Activated B cell treated with CpG ODN at 0.5 μM for 24 hours (primary cell): ENCODE data around the gene CCT2. TPM values are rescaled to one million over a fixed set of nuclear protein-coding genes. Genes with fewer than 3 reads are reported as not detected.

Experiments
- ATAC-seq: fragments of 200-7000 bp; cut with Tn5 transposase; one replicate; pipeline ENCODE4 v1.10.0; 2021; ENCODE audit warnings: low read depth, mild to moderate bottlenecking, moderate library complexity
- CTCF ChIA-PET: fragments of 350-600 bp; sonication (Branson Sonifier 250); formaldehyde crosslinking; loops from one replicate; lab custom pipeline; 2021; ENCODE audit warnings: antibody characterized with exemption; lab: Charles Lee
- POLR2A ChIA-PET: fragments of 350-600 bp; sonication (Branson Sonifier 250); formaldehyde crosslinking; loops from one replicate; lab custom pipeline; 2021; ENCODE audit warnings: antibody characterized with exemption; lab: Charles Lee
- DNase-seq: peaks from one replicate; pipeline ENCODE4 v3.0.0; 2022
- H3K27ac Mint-ChIP-seq: one replicate; pipeline ENCODE4 v1.8.0; 2020; ENCODE audit warnings: mixed read lengths
- H3K27me3 Mint-ChIP-seq: one replicate; pipeline ENCODE4 v1.8.0; 2021; ENCODE audit warnings: mixed read lengths
- H3K36me3 Mint-ChIP-seq: one replicate; pipeline ENCODE4 v1.8.0; 2021; ENCODE audit warnings: low read depth, mixed read lengths
- H3K4me1 Mint-ChIP-seq: one replicate; pipeline ENCODE4 v1.8.0; 2021; ENCODE audit warnings: mixed read lengths
- H3K4me3 Mint-ChIP-seq: one replicate; pipeline ENCODE4 v1.8.0; 2020; ENCODE audit warnings: mild to moderate bottlenecking, mixed read lengths
- H3K9me3 Mint-ChIP-seq: one replicate; pipeline ENCODE4 v1.8.0; 2020; ENCODE audit warnings: mixed read lengths
- intact Hi-C: fragments of 100-400 bp; cut with micrococcal nuclease; formaldehyde crosslinking; loops from one replicate; pipeline ENCODE4 v1.15.1; 2024
- total RNA-seq: library from RNA; stranded (reverse); gene quantifications from 2 replicates; pipeline ENCODE4 v1.2.3, GENCODE V29; 2022
- TF ChIP-seq, protein P1 (sequence below): fragments of 200-600 bp; IDR thresholded peaks from one replicate; pipeline ENCODE4 v1.8.0; 2022; ENCODE audit warnings: antibody characterized with exemption, mild to moderate bottlenecking

Gene CCT2
- total RNA-seq, 1 donor from 2014 or later, result 211 TPM

DNA sequence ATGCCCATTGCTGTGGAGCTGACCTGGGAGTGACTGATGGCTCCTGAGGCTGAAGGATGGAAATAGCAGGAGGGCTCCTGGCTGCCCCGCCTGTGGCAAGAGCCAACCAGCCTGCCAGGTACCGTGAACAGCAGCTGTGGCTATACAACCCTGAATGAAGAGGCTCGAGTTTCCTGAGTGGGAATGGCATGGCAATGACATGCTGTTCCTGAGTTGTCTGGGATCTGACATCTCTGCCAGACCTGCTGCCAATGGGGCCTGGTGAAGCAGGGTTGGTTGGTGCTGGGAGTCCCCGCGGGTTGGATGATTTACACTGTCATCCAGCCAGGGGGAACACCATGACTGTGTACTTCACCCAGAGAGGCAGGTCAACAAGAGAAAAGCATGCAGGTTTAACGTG is 57.3 kb downstream of the CCT2 start:
- Mint-ChIP-seq H3K36me3 (no peaks in the 10 kb centered on the region), H3K27me3 (peaks cover 3% of the 10 kb centered on the region), H3K27ac (no peak overlapping the region), H3K4me3 (no peak overlapping the region), H3K9me3 (no peaks in the 10 kb centered on the region), H3K4me1 (no peaks in the 10 kb centered on the region)
- POLR2A ChIA-PET, result no interaction called here
- intact Hi-C loops, result no loop called here
- ATAC-seq, result no peak
- TF ChIP-seq, protein P1, sequence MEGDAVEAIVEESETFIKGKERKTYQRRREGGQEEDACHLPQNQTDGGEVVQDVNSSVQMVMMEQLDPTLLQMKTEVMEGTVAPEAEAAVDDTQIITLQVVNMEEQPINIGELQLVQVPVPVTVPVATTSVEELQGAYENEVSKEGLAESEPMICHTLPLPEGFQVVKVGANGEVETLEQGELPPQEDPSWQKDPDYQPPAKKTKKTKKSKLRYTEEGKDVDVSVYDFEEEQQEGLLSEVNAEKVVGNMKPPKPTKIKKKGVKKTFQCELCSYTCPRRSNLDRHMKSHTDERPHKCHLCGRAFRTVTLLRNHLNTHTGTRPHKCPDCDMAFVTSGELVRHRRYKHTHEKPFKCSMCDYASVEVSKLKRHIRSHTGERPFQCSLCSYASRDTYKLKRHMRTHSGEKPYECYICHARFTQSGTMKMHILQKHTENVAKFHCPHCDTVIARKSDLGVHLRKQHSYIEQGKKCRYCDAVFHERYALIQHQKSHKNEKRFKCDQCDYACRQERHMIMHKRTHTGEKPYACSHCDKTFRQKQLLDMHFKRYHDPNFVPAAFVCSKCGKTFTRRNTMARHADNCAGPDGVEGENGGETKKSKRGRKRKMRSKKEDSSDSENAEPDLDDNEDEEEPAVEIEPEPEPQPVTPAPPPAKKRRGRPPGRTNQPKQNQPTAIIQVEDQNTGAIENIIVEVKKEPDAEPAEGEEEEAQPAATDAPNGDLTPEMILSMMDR, result no peak
- DNase-seq, result no peak
- CTCF ChIA-PET, result no interaction called here

DNA sequence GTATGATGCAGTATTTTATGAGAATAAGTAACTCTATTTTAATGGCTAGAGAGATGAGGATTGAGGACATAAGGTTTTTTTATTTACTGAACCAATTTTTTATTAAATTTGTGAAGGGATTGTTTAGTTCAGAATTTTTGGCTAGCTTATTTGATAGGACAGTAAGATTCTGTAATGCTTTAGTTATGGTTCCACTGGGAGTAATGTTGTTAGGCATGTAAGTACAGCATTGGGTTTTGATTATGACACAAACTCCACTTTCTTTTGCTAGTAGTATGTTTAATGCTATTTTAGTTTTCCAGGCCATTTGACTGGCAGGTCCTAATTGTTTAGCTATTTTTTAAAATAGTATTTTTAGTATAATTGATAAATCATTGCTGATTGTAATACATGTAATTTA is 59.3 kb downstream of the CCT2 start:
- Mint-ChIP-seq H3K27me3 (peaks cover 11% of the 10 kb centered on the region), H3K27ac (no peak overlapping the region), H3K9me3 (no peaks in the 10 kb centered on the region), H3K4me3 (no peak overlapping the region), H3K4me1 (no peaks in the 10 kb centered on the region), H3K36me3 (no peaks in the 10 kb centered on the region)
- DNase-seq (no peak), ATAC-seq (no peak)
- intact Hi-C loops, result no loop called here
- ChIA-PET POLR2A (no interaction called here), CTCF (no interaction called here)
- TF ChIP-seq, protein P1, result no peak

DNA sequence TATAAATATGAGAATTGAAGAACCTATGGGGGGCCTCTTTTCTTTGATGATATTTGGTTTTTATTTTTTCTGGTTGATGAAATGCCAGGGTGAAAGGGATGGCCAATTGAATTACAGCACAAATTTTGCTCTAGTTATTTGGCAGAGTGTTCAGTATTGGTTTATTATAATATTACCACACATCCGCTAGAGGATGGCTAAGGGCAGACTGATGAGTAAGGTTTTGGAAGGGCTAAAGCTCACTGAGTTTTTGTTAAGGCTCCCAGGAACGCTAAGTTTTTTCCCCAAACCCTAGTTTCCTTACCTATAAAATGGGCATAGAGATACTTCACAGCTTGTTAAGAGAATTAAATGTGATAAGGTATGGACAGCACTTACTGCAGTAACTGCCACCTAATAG is 59.8 kb downstream of the CCT2 start:
- no peaks in the 10 kb centered on the region for H3K4me1 Mint-ChIP-seq
- H3K9me3 Mint-ChIP-seq, result no peaks in the 10 kb centered on the region
- DNase-seq (no peak), ATAC-seq (no peak)
- intact Hi-C loops, result no loop called here
- H3K27ac Mint-ChIP-seq, result no peak overlapping the region
- TF ChIP-seq, protein P1, result no peak
- H3K27me3 Mint-ChIP-seq, result peaks cover 13% of the 10 kb centered on the region
- H3K36me3 Mint-ChIP-seq, result no peaks in the 10 kb centered on the region
- no peak overlapping the region for H3K4me3 Mint-ChIP-seq
- ChIA-PET POLR2A (no interaction called here), CTCF (no interaction called here)

DNA sequence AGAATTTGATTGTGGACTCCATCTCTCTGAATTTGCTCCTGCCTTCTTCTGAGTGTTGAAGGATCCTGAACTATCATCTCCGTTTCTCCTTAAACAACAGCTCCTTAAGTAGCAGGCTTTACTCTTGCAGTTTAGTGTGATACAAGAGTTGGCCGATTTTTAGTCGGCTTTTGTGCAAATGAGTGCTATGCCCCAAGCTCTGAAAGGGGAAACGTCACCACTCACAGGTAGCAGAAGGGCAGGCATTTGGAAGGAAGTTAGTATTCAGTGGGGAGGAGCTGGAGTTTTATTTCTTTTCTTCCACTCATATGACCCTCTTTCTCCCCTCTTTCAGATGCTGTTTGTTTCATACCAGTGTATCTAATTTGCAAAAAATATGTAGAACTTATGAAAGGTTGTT is 61.9 kb downstream of the CCT2 start:
- intact Hi-C loops, result no loop called here
- TF ChIP-seq, protein P1, result no peak
- H3K4me3 Mint-ChIP-seq, result no peak overlapping the region
- CTCF ChIA-PET, result no interaction called here
- H3K9me3 Mint-ChIP-seq, result no peaks in the 10 kb centered on the region
- no peak overlapping the region for H3K27ac Mint-ChIP-seq
- H3K36me3 Mint-ChIP-seq, result no peaks in the 10 kb centered on the region
- POLR2A ChIA-PET, result no interaction called here
- H3K27me3 Mint-ChIP-seq, result peaks cover 15% of the 10 kb centered on the region
- no peak for ATAC-seq
- DNase-seq, result no peak
- no peaks in the 10 kb centered on the region for H3K4me1 Mint-ChIP-seq

DNA sequence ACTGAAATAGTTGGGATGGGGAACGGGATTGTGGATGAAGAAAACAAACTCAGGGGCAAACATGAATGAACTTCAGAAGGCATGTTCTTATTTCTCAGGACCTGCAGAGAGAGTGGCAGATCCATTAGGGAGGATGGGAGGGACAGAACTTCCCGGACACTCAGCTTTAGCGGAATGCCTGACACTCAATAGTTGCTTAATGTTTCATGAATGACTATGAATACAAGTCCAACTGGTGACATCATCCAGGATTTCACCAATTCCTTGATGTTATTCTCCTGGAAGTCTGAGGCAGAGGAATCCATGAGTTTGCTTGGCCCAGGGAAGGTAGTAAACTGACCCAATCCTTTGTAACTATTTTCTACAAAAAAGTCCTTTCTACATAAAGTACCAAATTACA is 63.2 kb downstream of the CCT2 start:
- Mint-ChIP-seq H3K27me3 (peaks cover 15% of the 10 kb centered on the region), H3K4me1 (no peaks in the 10 kb centered on the region), H3K4me3 (no peak overlapping the region), H3K36me3 (no peaks in the 10 kb centered on the region), H3K9me3 (no peaks in the 10 kb centered on the region), H3K27ac (no peak overlapping the region)
- ATAC-seq (no peak), DNase-seq (no peak)
- intact Hi-C loops, result no loop called here
- ChIA-PET CTCF (no interaction called here), POLR2A (no interaction called here)
- TF ChIP-seq, protein P1, result no peak
